Nephron (organoid): ENCODE measurements around the gene CD209.

Experiments
- H3K27ac Mint-ChIP-seq, 3 experiments: 2 replicates each; pipeline ENCODE4 v1.8.0; 2020; ENCODE audit warnings: mixed read lengths in 3 of 3, mild to moderate bottlenecking in 2 of 3, moderate library complexity in 1 of 3
- H3K27me3 Mint-ChIP-seq: 2 replicates; pipeline ENCODE4 v1.8.0; 2021; ENCODE audit warnings: low read depth, mild to moderate bottlenecking, moderate library complexity, mixed read lengths
- H3K36me3 Mint-ChIP-seq: 2 replicates; pipeline ENCODE4 v1.8.0; 2020; ENCODE audit warnings: low read depth, mixed read lengths
- H3K4me1 Mint-ChIP-seq: 2 replicates; pipeline ENCODE4 v1.8.0; 2020; ENCODE audit warnings: mixed read lengths
- H3K4me3 Mint-ChIP-seq, 3 experiments: 2 replicates each; pipeline ENCODE4 v1.8.0; 2020; ENCODE audit warnings: mild to moderate bottlenecking in 3 of 3, mixed read lengths in 3 of 3, moderate library complexity in 2 of 3
- H3K9me3 Mint-ChIP-seq: 2 replicates; pipeline ENCODE4 v1.8.0; 2020; ENCODE audit warnings: mixed read lengths
- TF ChIP-seq, protein P1 (sequence below), 3 experiments: fragments of 200-600 bp; sonication (generic); IDR thresholded peaks; one replicate each; pipeline ENCODE4 v1.5.0; 2021; ENCODE audit warnings: antibody characterized with exemption in 3 of 3; ENCODE audit not compliant: unreplicated experiment in 3 of 3

CD209 gene

DNA sequence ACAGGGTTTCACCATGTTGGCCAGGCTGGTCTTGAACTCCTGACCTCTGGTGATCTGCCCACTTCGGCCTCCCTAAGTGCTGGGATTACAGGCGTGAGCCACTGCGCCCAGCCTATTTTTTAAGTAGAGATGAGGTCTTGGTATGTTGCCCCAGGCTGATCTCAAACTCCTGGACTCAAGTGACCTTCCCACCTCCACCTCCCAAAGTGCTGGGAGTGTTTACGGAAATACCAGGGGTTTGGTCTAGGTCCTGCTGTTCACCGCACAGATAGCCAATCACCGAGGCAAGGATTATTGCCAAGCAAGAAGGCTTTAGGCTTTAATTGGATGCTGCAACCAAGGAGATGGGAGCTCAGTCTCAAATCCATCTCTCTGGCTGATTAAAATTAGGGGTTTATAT, 27.0 kb downstream of the CD209 start:
- Mint-ChIP-seq H3K4me3 (no peak overlapping the region), H3K36me3 (no peaks in the 10 kb centered on the region), H3K4me1 (no peaks in the 10 kb centered on the region), H3K27me3 (peaks cover 30% of the 10 kb centered on the region), H3K27ac (no peak overlapping the region), H3K9me3 (peaks cover 6% of the 10 kb centered on the region)
- TF ChIP-seq, protein P1, sequence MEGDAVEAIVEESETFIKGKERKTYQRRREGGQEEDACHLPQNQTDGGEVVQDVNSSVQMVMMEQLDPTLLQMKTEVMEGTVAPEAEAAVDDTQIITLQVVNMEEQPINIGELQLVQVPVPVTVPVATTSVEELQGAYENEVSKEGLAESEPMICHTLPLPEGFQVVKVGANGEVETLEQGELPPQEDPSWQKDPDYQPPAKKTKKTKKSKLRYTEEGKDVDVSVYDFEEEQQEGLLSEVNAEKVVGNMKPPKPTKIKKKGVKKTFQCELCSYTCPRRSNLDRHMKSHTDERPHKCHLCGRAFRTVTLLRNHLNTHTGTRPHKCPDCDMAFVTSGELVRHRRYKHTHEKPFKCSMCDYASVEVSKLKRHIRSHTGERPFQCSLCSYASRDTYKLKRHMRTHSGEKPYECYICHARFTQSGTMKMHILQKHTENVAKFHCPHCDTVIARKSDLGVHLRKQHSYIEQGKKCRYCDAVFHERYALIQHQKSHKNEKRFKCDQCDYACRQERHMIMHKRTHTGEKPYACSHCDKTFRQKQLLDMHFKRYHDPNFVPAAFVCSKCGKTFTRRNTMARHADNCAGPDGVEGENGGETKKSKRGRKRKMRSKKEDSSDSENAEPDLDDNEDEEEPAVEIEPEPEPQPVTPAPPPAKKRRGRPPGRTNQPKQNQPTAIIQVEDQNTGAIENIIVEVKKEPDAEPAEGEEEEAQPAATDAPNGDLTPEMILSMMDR (IDR thresholded peaks at IDR 0.05; ENCODE audit: unreplicated experiment in 3 of 3), result no peak

DNA sequence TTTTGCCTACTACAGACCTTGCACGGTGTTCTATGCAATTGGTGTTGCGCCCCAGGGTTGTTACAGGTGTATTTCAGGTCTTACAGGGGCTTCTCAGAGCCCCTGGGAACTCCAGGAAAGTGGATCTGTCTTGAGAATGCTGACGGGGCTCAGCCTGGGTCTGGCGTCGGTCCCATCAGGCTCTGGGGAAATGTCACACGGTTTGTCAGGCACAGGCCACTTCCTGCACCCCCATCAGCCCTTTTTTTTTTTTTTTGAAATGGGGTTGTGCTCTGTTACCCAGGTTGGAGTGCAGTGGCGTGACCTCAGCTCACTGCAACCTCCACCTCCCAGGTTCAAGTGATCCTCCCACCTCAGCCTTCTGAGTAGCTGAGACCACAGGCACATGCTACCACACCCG, 28.7 kb downstream of the CD209 start:
- Mint-ChIP-seq H3K4me1 (no peaks in the 10 kb centered on the region), H3K27me3 (peaks cover 17% of the 10 kb centered on the region), H3K27ac (no peak overlapping the region), H3K36me3 (no peaks in the 10 kb centered on the region), H3K9me3 (peaks cover 6% of the 10 kb centered on the region), H3K4me3 (no peak overlapping the region)
- TF ChIP-seq, protein P1 (IDR thresholded peaks at IDR 0.05; ENCODE audit: unreplicated experiment in 3 of 3), result no peak

DNA sequence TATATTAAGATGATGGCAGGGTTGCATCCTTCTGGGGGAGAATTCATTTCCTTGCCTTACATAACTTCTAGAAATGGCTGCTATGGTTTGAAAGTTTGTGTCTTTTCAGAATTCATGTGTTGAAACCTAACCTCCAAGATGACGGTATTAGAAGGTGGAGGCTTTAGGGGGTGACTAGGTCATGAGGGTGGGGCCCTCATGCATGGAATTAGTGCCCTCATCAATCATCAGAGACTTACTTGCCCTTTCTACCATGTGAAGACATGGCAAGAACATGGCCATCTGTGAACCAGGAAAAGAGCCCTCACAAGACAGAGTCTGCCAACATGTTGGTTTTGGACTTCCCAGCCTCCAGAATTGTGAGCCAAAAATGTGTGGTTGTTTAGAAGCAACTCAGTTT, 30.6 kb downstream of the CD209 start:
- H3K27me3 Mint-ChIP-seq, result peaks cover 10% of the 10 kb centered on the region
- H3K27ac Mint-ChIP-seq, result no peak overlapping the region

DNA sequence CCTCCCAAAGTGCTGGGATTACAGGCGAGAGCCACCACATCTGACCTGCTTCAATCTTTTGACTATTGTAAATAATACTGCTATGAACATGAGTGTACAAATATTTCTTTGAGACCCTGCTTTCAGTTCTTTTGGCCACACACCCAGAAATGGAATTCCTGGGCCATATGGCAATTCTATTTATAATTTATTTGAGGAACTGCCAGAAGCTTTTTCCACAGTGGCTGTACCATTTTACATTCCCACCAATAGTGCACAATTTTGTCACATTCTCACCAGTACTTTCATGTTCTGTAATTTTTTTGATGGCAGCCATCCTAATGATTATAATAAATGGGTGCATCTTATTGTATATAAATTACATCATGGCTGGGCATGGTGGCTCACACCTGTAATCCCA, 31.7 kb downstream of the CD209 start:
- TF ChIP-seq, protein P1 (IDR thresholded peaks at IDR 0.05; ENCODE audit: unreplicated experiment in 3 of 3), result no peak
- no peak overlapping the region for H3K27ac Mint-ChIP-seq
- H3K36me3 Mint-ChIP-seq, result no peaks in the 10 kb centered on the region
- peaks cover 10% of the 10 kb centered on the region for H3K27me3 Mint-ChIP-seq
- no peak overlapping the region for H3K4me3 Mint-ChIP-seq
- peaks cover 6% of the 10 kb centered on the region for H3K9me3 Mint-ChIP-seq
- H3K4me1 Mint-ChIP-seq, result no peaks in the 10 kb centered on the region

More for the DNA sequence above, 30.6 kb downstream of the CD209 start:
- no peaks in the 10 kb centered on the region for H3K4me1 Mint-ChIP-seq
- peaks cover 6% of the 10 kb centered on the region for H3K9me3 Mint-ChIP-seq
- H3K4me3 Mint-ChIP-seq, result no peak overlapping the region
- no peaks in the 10 kb centered on the region for H3K36me3 Mint-ChIP-seq
- TF ChIP-seq, protein P1 (IDR thresholded peaks at IDR 0.05; ENCODE audit: unreplicated experiment in 3 of 3), result no peak

DNA sequence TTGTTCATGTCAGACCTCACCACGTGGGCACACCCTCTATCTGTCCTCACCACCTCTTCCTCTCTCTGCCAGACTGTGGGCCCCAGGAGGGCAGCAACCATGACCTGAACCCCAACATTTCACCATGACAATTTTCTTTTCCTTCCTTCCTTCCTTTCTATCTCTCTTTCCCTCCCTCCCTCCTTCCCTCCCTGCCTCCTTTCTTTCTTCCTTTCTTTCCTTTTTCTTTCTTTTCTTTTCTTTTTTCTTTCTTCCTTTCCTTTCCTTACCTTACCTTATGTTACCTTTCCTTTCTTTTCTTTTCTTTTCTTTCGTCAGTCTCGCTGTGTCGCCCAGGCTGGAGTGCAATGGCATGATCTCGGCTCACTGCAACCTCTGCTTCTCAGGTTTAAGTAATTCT, 36.7 kb downstream of the CD209 start:
- H3K27ac Mint-ChIP-seq, result no peak overlapping the region
- no peaks in the 10 kb centered on the region for H3K36me3 Mint-ChIP-seq
- no peaks in the 10 kb centered on the region for H3K4me1 Mint-ChIP-seq
- peaks cover 6% of the 10 kb centered on the region for H3K27me3 Mint-ChIP-seq
- TF ChIP-seq, protein P1 (IDR thresholded peaks at IDR 0.05; ENCODE audit: unreplicated experiment in 3 of 3), result no peak
- no peak overlapping the region for H3K4me3 Mint-ChIP-seq
- no peaks in the 10 kb centered on the region for H3K9me3 Mint-ChIP-seq

DNA sequence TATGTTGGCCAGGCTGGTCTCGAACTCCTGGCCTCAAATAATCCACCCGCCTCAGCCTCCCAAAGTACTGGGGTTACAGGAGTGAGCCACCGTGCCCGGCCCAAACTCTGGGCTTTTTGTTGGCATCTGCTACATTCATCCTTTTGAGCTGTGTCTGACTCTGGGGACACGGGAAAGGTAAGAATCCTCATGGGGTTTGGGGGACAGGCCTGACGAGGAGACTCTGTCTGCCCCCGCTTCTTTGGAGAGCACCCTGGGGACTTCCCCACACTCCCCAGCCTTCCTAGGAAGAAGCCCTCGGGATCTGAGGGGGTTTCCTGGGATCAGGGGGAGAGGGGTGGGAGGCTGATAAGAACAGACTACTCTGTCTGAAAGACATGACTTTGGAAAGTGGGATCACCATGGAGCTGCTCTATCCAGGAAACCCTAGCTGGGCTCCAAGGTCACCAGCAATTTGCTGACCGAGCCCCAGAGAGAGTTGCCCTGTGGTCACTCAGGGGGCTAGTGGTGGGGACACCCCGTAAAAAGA, 37.3 kb downstream of the CD209 start:
- Mint-ChIP-seq H3K9me3 (no peaks in the 10 kb centered on the region), H3K4me1 (no peaks in the 10 kb centered on the region)
- TF ChIP-seq, protein P1 (IDR thresholded peaks at IDR 0.05; ENCODE audit: unreplicated experiment in 3 of 3), result no peak

More for the DNA sequence above, 37.3 kb downstream of the CD209 start:
- Mint-ChIP-seq H3K27me3 (peaks cover 6% of the 10 kb centered on the region), H3K36me3 (no peaks in the 10 kb centered on the region), H3K27ac (no peak overlapping the region), H3K4me3 (no peak overlapping the region)
